Iris pigment epithelial cell (primary cell): Measurements from ENCODE around the gene SAMD4A.
A peak's percentile ranks its signal among the peaks of the same experiment; 100 is the strongest.

Source experiments
- DNase-seq: peaks from one replicate; pipeline ENCODE4 v3.0.0-alpha.2; 2011; ENCODE audit warnings: low read depth

Gene SAMD4A

DNA sequence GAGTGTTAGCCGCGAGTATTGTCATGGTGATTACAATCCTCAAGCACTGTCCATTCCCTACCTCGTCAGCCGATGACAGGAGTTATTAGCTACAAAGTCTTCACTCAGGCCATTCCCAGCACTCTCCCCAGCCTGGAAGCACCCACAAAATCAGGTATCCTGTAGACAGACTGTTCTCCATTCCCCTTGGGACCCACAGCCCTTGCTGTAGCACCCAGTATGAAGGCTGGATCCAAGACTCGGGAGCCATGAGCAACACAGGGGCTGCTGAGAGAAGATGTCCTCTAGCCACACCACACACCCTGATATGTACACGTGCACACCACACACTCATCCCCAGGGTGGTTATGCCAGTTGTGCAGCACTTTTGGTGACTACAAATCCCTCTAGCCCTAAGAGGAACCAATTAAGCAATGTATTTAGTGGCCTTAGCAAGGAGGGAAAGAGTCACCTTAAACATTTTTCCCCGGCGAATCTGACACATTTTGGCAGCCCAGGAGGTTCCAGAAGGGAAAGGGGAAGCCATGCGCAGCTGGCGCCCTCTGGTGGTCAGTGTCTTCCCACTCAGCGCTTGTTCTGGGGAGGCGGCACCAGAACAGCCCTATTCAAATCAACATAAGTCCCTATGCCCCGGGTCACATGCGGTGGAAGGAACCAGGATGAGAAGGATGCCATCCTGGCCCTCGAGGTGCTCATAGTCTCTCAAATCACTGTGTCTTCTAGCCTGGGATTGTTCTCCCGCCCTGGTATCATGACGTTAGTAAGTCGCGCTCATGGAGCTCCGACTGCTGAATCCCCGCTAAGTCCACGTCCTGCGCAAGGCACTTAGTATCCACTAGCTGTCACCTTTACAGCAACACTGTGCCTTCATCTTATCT, 238.8 kb downstream of the SAMD4A start:
- peak; percentile 74 for DNase-seq

GRCh38 chr14:54806616-54807015, 239.7 kb downstream of the SAMD4A start:
- no peak for DNase-seq

- DNase-seq = no peak
Observed at GRCh38 chr14:54807428-54807827, 240.5 kb downstream of the SAMD4A start.

DNA sequence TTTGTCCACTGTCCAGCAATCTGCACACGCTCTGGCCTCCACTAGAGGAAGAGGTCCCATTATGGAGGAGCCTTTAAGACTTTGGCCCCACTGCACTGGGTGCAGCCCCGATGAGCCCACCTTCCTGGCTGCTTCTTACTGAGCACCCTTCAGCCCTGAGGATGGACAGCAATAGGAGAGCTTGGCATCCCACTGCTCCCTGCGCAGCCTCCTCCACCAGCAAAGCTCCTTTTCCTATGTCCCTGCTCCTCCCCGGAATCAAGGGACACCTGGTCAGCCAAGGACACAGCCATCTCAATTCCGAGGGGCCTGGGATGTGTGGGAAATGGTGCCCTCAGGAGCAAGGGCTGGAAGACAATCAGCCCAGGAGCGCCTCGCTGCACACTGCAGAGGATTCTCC, 241.0 kb downstream of the SAMD4A start:
- no peak for DNase-seq

- no peak for DNase-seq
Observed at GRCh38 chr14:54808326-54809161, 241.6 kb downstream of the SAMD4A start.

- no peak for DNase-seq
Observed at GRCh38 chr14:54809767-54810166, 242.8 kb downstream of the SAMD4A start.

- DNase-seq = no peak
Observed at GRCh38 chr14:54812617-54813016, 245.7 kb downstream of the SAMD4A start.

- DNase-seq = no peak
Observed at GRCh38 chr14:54813081-54813480, 246.2 kb downstream of the SAMD4A start.

- DNase-seq = no peak
Observed at GRCh38 chr14:54814076-54814475, 247.1 kb downstream of the SAMD4A start.

DNA sequence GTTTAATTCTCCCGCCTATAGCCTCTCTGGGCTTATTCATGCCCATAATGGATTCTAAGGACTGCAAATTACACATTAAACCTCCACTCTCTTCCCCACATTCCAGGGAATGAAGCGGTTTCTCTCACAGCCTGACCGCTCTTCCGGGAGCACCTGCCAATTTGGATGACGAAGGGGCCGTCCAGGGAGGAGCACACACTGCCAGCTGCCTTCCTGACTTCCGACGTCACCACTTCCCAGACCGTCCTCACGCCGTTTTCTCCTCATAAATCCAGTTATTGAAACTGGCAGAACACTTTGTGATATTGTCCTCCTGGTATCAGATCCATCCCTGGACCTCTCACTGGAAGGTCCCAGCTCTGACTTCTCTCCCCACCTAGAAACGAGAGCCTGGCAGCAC, 248.1 kb downstream of the SAMD4A start:
- DNase-seq = no peak

GRCh38 chr14:54815515-54815914, 248.6 kb downstream of the SAMD4A start:
- DNase-seq = no peak

DNA sequence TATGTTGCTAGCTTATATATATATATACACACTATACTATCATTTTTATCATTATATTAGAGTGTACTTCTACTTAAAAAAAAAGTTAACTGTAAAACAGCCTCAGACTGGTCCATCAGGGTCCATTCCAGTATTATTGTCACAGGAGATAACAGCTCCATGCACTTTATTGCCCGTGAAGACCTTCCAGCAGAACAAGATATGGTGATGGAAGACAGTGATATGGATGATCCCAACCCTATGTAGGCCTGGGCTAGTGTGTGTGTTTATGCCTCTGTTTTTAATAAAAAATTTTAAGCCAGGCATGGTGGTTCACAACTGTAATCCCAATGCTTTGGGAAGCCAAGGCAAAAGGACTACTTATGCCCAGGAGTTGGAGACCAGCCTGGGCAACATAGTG, 249.5 kb downstream of the SAMD4A start:
- DNase-seq = no peak

DNA sequence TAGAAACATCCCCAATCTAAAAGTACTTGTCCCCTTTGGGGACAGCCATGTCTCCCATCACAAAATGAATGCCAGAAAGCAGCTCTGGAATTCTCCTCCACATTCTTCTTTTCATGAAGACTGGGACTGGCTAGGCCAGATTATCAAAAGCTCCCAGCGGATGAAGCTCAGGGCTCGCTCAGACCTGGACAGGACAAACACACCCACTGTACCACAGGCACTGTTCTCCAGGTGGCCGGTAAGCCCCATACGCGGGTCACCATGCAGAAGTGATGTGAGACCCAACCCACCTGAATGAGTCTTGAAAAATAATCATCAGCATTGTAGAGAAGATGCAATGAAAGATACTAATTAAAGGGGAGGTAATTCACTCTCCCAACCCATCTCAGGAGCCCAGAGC, 250.6 kb downstream of the SAMD4A start:
- no peak for DNase-seq

DNA sequence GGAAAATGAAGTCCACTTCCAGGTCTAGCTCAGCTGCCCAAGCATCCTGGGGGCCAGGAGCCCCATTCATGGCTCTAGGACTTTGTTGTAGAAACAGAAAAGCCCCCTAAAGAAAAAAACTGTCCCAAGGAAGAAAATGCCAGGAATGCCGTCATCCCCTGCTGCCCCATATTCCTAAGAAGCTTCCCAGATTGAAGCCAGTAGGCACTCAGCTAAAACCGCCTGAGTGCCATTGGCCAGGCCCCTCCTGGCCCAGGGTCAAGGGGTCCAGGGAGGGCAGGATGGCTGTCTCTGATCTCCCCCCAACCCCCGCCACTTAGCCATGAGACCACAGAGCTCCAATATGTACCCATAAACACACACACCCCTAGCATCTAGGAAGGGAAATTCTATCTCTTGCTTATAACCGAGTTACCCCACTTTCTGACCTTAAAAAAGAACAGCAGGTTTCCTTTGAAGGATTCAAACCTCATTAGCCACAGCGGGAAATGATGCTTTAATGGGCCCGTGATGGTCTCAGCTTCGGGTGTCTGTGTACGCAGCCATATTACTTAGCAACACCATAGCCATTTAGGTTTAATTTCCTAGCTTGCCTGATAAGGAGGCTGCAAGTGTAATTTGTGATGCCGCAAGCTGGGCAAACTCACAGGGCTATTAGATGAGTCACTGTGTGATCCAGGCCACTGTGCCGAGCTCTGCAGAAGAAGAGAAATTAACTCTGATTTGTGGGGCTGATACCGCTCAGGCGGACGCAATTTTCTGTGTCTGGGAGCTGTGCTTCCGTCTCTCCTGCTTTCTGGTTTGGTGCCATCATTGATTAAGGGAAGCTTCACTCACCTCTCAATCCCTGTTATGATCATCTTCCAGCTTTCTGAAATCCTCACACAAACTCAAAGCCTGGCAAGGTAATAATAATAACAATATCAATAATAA, 251.5 kb downstream of the SAMD4A start:
- DNase-seq = peak; percentile 83

DNA sequence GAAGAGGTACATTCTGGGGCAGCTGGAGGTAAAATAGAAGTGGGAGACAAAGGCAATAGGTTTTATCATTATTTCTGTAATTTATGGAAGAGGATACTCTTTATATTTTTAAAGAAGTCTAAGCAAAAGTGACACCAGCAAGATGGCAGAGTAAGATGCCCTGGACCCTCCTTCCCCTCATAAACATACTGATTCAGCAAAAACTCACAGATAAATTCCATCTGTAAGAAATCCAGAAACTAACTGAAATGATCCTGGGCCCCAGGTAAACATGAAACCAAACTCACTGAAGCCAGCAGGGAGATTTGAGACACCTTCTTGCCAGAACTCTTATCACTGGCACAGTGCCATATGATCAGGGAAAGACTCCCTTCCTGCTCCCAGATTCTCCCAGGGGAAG, 255.8 kb downstream of the SAMD4A start:
- DNase-seq = no peak

- no peak for DNase-seq
Observed at GRCh38 chr14:54823757-54824549, 257.0 kb downstream of the SAMD4A start.

GRCh38 chr14:54828037-54828436, 261.1 kb downstream of the SAMD4A start:
- no peak for DNase-seq

DNA sequence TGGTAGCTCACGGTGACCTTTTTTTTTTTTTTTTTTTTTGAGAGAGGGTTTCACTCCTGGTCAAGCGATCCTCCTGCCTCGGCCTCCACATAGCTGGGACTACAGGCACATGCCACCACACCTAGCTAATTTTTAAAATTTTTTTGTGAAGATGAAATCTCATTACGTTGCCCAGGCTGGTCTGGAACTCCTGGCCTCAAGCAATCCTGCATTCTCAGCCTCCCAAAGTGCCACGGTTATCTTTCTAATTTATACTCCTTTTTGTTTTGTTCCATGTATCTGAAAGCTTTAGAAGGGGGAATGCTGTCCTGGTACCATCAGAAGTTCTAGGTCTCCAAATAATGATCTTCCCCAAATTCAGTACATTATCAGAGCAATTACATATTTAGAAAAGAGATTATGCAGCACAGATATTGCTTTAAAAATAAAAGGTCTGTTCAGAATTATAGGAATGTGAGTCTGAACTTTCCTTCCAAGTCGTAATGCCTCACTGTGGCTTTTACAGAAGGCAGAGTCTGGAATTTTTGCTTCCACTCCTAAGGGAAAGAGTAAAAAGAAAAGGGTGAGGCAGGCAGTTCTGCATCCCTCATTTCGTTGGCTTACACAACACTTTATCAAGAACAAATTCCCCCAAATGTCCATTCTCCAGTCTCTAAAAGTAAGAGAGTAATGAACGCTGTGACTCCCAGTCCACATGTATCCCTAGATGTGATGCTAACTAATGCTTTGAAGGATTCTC, 262.7 kb downstream of the SAMD4A start:
- no peak for DNase-seq

GRCh38 chr14:54830650-54831049, 263.7 kb downstream of the SAMD4A start:
- no peak for DNase-seq

- DNase-seq = no peak
Observed at GRCh38 chr14:54834081-54834480, 267.2 kb downstream of the SAMD4A start.

- DNase-seq = no peak
Observed at GRCh38 chr14:54834727-54835126, 267.8 kb downstream of the SAMD4A start.
